ENCODE results near the gene CEP97.

- no peak for TF ChIP-seq CTCF (IDR thresholded peaks at IDR 0.05)
- no peak for TF ChIP-seq POLR2A (IDR thresholded peaks at IDR 0.05)
Observed at GRCh38 chr3:101735833-101736232, 11.4 kb downstream of the CEP97 start.

Data from uterus (tissue), 2 donors.